ENCODE measurements around the gene POLR3H. TPM values are rescaled to one million over a fixed set of nuclear protein-coding genes. Genes with fewer than 3 reads are reported as not detected.
"Not testable (repeated sequence)": the region's sequence is repeated elsewhere in the genome, so short reads cannot be mapped to it uniquely, and the experiment has no call there.

POLR3H gene, protein sequence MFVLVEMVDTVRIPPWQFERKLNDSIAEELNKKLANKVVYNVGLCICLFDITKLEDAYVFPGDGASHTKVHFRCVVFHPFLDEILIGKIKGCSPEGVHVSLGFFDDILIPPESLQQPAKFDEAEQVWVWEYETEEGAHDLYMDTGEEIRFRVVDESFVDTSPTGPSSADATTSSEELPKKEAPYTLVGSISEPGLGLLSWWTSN
- total RNA-seq (2021), result 79.5 and 92.1 TPM in 2 replicates
- Bru-seq, nascent RNA, result percentile 79 among the genes with signal in this experiment
- percentile 83 among the genes with signal in this experiment for BruChase-seq, experiment 1, labeled RNA remaining after a 2-hour chase
- BruChase-seq, experiment 2, labeled RNA remaining after a 6-hour chase, result percentile 88 among the genes with signal in this experiment
- long read RNA-seq, full-length matches to known transcripts, result 168 of 200 reads
- long read RNA-seq, partial matches to known transcripts, result 4 of 200 reads
- long read RNA-seq, other reads (novel, unspliced or antisense), result 28 of 200 reads

DNA sequence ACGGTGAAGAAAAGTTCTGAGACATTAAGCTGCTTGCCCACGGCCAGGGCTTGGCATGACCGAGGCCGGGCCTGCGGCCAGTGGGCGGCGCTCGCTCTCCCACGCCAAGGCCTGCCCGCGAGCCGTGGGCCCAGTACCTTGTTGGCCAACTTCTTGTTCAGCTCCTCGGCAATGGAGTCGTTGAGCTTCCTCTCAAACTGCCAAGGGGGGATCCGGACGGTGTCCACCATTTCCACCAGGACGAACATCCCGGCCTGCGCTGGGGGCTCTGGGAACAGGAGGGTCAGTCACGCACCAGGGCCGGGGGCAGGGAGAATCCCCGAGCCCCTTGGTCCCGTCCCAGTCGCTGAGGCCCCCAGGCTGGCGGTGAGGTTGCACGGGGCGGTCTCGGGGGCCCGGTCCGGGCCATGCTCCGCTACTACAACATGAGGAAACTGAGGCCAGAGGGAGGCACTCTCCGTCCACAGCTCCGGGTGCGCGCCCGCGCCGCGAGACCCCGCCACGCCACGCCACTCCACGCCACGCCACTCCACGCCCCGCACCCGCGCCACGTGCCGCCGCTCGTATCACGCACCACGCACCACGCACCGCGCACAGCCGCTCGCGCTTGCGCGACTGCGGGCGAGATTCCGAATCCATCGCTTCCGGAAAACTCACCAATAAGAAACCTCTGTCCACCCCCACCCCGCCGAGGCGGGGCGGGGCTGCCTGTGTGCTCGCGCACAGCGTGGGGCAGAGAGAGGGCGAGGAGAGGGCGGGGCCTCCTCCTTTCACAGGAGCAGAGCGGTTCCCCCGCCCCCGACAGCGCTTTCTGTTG, at the start of gene POLR3H:
Gene POLR3H (minus strand): TSS at position 617 of the 817 bp plus-strand sequence. CDS start 369 bp downstream, at position 248.
- TF ChIP-seq, protein P1, sequence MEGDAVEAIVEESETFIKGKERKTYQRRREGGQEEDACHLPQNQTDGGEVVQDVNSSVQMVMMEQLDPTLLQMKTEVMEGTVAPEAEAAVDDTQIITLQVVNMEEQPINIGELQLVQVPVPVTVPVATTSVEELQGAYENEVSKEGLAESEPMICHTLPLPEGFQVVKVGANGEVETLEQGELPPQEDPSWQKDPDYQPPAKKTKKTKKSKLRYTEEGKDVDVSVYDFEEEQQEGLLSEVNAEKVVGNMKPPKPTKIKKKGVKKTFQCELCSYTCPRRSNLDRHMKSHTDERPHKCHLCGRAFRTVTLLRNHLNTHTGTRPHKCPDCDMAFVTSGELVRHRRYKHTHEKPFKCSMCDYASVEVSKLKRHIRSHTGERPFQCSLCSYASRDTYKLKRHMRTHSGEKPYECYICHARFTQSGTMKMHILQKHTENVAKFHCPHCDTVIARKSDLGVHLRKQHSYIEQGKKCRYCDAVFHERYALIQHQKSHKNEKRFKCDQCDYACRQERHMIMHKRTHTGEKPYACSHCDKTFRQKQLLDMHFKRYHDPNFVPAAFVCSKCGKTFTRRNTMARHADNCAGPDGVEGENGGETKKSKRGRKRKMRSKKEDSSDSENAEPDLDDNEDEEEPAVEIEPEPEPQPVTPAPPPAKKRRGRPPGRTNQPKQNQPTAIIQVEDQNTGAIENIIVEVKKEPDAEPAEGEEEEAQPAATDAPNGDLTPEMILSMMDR (conservative IDR thresholded peaks at IDR 0.05; ENCODE audit: low read depth, low read length), result peak; percentile 73
- no peak for TF ChIP-seq EZH2 (IDR thresholded peaks at IDR 0.05; ENCODE audit: borderline replicate concordance, low read depth, low read length, poor library complexity, severe bottlenecking)
- H3K36me3 ChIP-seq (ENCODE audit: insufficient read depth, low read length, poor library complexity, severe bottlenecking), result peaks cover 16% of the 10 kb centered on the region
- no peaks in the 10 kb centered on the region for H3K27me3 ChIP-seq (replicated peaks; ENCODE audit: insufficient read depth, low read depth, low read length, poor library complexity)
- H3K27ac ChIP-seq (ENCODE audit: low read depth, low read length, poor library complexity, severe bottlenecking), result peak within 1 kb of the TSS; percentile 96
- CTCF ChIA-PET, result interaction anchor here (0.5 to 1.1 kb wide), 4 partner anchors 46 to 144 kb away, joined by 3 to 5 read pairs (median 4); partner anchors contain the start of genes PMM1 and XRCC6
- BruUV-seq (replicated peaks), result TSS peak; percentile 50
- POLR2A ChIA-PET (ENCODE audit: low non-redundant PET), result interaction anchor here (0.7 kb wide), 1 partner anchor 496 kb away, joined by 3 read pairs; no protein-coding TSS in a partner anchor
- peak; percentile 99 for DNase-seq (ENCODE audit: low spot score)
- intact Hi-C loops (cut with micrococcal nuclease; ENCODE audit: unreplicated experiment), result loop anchor here (5.0 kb wide), 1 partner anchor 53 kb away; no protein-coding TSS in a partner anchor
- H3K4me3 ChIP-seq (ENCODE audit: low read depth, low read length, poor library complexity, severe bottlenecking), result peak within 1 kb of the TSS; percentile 98
- H3K9me3 ChIP-seq (ENCODE audit: low read depth, low read length, poor library complexity, severe bottlenecking), result no peaks in the 10 kb centered on the region
- H3K4me1 ChIP-seq (ENCODE audit: insufficient read depth, low read length, poor library complexity, severe bottlenecking), result peaks cover 8% of the 10 kb centered on the region

DNA sequence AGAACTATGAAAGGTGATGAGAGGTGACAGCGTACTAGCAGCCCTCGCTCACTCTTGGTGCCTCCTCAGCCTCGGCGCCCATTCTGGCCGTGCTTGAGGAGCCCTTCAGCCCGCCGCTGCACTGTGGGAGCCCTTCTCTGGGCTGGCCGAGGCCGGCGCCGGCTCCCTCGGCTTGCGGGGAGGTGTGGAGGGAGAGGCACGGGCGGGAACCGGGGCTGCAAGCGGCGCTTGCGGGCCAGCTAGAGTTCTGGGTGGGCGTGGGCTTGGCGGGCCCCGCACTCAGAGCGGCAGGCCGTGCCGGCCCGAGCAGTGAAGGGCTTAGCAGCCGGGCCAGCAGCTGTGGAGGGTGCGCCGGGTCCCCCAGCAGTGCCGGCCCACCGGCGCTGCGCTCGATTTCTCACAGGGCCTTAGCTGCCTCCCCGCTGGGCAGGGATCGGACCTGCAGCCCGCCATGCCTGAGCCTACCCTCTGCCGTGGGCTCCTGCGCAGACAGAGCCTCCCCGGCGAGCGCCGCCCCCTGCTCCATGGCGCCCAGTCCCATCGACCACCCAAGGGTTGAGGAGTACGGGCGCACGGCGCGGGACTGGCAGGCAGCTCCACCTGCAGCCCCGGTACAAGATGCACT, 49.2 kb upstream of the POLR3H start:
- POLR2A ChIA-PET (ENCODE audit: low non-redundant PET); H3K4me1 ChIP-seq (ENCODE audit: insufficient read depth, low read length, poor library complexity, severe bottlenecking); H3K27ac ChIP-seq (ENCODE audit: low read depth, low read length, poor library complexity, severe bottlenecking); H3K4me3 ChIP-seq (ENCODE audit: low read depth, low read length, poor library complexity, severe bottlenecking); DNase-seq (ENCODE audit: low spot score); H3K9me3 ChIP-seq (ENCODE audit: low read depth, low read length, poor library complexity, severe bottlenecking); intact Hi-C loops (cut with micrococcal nuclease; ENCODE audit: unreplicated experiment); BruUV-seq (replicated peaks); H3K27me3 ChIP-seq (replicated peaks; ENCODE audit: insufficient read depth, low read depth, low read length, poor library complexity); CTCF ChIA-PET; H3K36me3 ChIP-seq (ENCODE audit: insufficient read depth, low read length, poor library complexity, severe bottlenecking): not testable (repeated sequence)

DNA sequence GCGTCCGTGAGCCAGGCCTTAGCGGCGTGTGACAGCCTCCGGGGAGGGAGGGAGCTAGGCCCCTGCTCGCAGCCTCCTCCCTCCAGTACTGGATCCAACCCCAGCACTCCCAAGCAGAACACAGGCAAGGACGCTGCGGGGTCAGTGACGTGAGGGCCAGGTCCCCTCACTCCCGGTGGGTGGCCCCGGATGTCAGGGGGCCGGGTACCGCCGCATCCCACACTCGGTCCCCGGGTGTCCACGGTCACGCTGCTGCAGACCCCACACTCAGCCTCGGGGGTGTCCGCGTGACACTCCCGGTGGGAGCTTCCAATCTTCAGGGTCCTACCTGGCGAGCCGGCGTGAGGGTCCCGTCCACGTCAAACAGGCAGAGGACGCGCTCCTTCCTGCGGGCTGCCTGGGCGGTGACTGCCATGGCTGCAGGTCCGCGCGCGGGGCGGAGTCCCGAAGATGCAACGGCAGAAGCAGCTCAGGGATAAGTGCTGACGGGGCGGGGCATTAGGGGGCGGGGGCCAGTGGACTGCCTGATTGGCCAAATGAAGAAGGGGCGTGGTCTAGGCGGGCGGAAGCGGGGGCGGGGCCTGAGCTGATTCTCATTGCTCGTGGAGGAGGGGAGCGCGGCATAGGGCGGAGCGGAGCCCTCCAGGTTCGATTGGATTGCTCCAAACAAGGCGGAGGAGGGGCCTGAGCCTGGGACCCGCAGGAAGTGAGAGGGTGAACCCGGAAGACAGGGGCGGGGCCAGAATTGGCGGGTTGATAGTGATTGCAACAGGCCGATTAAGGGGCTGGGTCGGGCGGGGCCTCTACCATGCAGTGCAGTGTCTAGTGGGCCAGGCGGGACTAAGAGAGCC, 45.3 kb upstream of the POLR3H start, which contains the start of gene PMM1:
Gene PMM1 (minus strand): TSS at position 450 of the 851 bp plus-strand sequence. CDS start 35 bp downstream, at position 415.
- Histone ChIP-seq H3K9me3 (ENCODE audit: low read depth, low read length, poor library complexity, severe bottlenecking) (no peaks in the 10 kb centered on the region), H3K4me3 (ENCODE audit: low read depth, low read length, poor library complexity, severe bottlenecking) (peak within 1 kb of the TSS; percentile 95), H3K27ac (ENCODE audit: low read depth, low read length, poor library complexity, severe bottlenecking) (peak within 1 kb of the TSS; percentile 83), H3K36me3 (ENCODE audit: insufficient read depth, low read length, poor library complexity, severe bottlenecking) (no peaks in the 10 kb centered on the region), H3K27me3 (replicated peaks; ENCODE audit: insufficient read depth, low read depth, low read length, poor library complexity) (no peaks in the 10 kb centered on the region), H3K4me1 (ENCODE audit: insufficient read depth, low read length, poor library complexity, severe bottlenecking) (peaks cover 3% of the 10 kb centered on the region)
- intact Hi-C loops (cut with micrococcal nuclease; ENCODE audit: unreplicated experiment), result no loop called here
- TF ChIP-seq EZH2 (IDR thresholded peaks at IDR 0.05; ENCODE audit: borderline replicate concordance, low read depth, low read length, poor library complexity, severe bottlenecking), result no peak
- TF ChIP-seq, protein P1 (conservative IDR thresholded peaks at IDR 0.05; ENCODE audit: low read depth, low read length), result no peak
- ChIA-PET CTCF (interaction anchor here (0.6 to 1.1 kb wide), 8 partner anchors 29 to 855 kb away, joined by 3 to 10 read pairs (median 5); partner anchors contain the start of genes CSDC2, POLR3H and TEF), POLR2A (ENCODE audit: low non-redundant PET) (interaction anchor here (0.5 to 1.3 kb wide), 6 partner anchors 8 to 318 kb away, joined by 3 to 6 read pairs (median 4); partner anchors contain the start of genes TEF, TOB2 and XRCC6)
- peak; percentile 100 for DNase-seq (ENCODE audit: low spot score)
- BruUV-seq (replicated peaks), result no TSS peak

All from A673 (cell line).